Retinal pigment epithelial cell (primary cell): ENCODE data around the gene MTFR1L.
"Not testable (repeated sequence)": the region's sequence is repeated elsewhere in the genome, so short reads cannot be mapped to it uniquely, and the experiment has no call there.

Experiments
- DNase-seq: peaks from one replicate; pipeline ENCODE4 v3.0.0-alpha.2; 2010; ENCODE audit warnings: low read depth
- H3K4me3 ChIP-seq: 2 replicates; pipeline ENCODE4 v1.5.1; 2011; ENCODE audit warnings: mild to moderate bottlenecking, low read length, control low read depth, moderate library complexity
- CTCF ChIP-seq: conservative IDR thresholded peaks from 2 replicates; pipeline ENCODE4 v1.5.1; 2011; ENCODE audit warnings: low read depth, low read length, control low read depth, inconsistent platforms

The MTFR1L gene

DNA sequence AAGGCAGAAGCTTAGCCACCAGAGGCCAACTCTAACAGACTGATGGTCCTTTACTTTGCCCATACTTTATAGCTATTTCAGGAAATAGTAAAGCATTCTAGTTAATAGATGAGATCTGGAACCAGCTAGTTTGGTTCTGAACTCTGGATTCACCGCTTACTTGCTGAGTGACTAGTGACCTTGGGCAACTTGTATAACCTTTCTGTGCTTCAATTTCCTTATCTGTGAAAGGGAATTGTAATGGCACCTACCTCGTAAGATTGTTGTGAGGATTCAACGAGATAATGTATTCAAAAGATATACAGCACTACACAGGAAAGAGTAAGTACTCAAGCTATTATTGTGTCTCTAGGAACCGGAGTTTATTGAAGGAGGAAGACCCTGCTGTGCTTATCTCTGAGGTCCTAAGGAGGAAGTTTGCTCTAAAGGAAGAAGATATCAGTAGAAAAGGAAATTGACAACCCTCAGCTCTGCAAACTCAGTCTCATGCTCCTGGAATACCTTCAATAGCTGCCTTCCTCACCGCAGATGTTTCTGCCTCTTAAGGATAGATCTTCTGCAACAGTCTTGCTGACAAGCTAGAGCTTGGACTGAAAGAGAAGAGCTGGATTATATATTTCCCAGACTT is 11.9 kb downstream of the MTFR1L start:
- no peak overlapping the region for H3K4me3 ChIP-seq
- no peak for TF ChIP-seq CTCF
- DNase-seq, result no peak

- no peak for TF ChIP-seq CTCF
- H3K4me3 ChIP-seq, result no peak overlapping the region
- no peak for DNase-seq
These were observed 12.7 kb downstream of the MTFR1L start for GRCh38 chr1:25832336-25833037.

DNA sequence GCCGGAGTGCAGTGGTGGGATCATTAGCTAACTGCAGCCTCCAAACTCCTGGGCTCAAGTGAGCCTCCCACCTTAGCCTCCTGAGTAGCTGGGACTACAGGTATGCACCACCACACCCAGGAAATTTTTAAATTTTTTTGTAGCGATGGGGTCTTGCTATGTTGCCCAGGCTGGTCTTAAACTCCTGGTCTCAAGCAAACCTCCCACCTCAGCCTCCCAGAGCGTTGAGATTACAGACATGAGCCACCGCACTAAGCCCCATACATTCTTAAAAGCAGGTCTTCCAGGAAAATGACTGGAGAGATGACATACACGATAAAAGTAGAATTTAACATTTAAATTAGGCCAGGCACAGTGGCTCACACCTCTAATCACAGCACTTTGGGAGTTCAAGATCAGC is 13.4 kb downstream of the MTFR1L start:
- DNase-seq, result no peak
- H3K4me3 ChIP-seq, result no peak overlapping the region
- TF ChIP-seq CTCF, result no peak

DNA sequence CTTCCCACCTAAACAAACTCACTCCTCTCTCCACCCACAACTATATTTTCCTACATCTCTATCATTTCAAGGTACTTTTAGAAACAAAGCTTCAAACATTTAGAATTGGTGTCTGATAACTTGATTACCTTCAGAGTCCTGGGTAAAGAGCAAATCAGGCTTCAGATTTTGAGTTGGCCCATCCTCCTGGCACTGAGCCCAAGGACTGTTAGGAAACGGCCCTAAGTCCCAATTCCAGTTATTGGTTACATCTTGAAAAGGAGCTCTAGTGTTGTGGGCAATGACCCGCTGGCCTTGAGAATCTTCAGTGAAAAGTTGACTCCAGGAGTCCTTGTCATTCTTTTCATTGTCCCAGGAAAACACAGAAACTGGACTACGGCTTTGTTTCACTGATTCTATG is 15.1 kb downstream of the MTFR1L start:
- no peak overlapping the region for H3K4me3 ChIP-seq
- DNase-seq, result no peak
- no peak for TF ChIP-seq CTCF

DNA sequence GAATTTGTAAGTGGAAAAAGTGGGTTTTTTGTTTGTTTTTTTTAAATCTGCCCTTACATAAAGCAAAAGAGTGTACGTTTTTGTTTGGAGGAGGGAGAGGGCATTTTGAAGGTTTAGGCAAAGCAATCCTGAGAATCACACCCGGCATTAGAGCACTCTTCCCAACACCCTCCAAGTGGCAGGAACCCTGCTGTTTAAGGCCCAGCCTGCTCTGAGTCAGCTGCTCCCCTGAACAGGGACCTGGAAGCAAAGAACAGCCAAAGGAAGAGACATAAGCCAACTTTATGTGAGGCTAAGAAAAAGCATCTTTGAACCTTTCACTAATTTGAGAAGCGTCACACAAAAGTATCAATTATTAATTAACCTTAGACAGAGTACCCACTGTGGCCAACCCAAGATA is 16.9 kb downstream of the MTFR1L start:
- no peak for DNase-seq
- TF ChIP-seq CTCF, result no peak
- no peak overlapping the region for H3K4me3 ChIP-seq

GRCh38 chr1:25837262-25837875 is 17.6 kb downstream of the MTFR1L start:
- DNase-seq, result no peak
- TF ChIP-seq CTCF, result peak; percentile 65
- H3K4me3 ChIP-seq, result no peak overlapping the region

- not testable (repeated sequence) for H3K4me3 ChIP-seq, DNase-seq
These were observed 20.1 kb downstream of the MTFR1L start for GRCh38 chr1:25839808-25840207.
